Heart right ventricle (tissue), 16 donors: ENCODE measurements around the gene AJM1. TPM values are rescaled to one million over a fixed set of nuclear protein-coding genes. Genes with fewer than 3 reads are reported as not detected.
A peak's percentile ranks its signal among the peaks of the same experiment; 100 is the strongest.

Experiments used
- ATAC-seq, 8 donors: fragments of 200-7000 bp; cut with Tn5 transposase; one replicate each; pipeline ENCODE4 v1.9.1; 2020; ENCODE audit warnings: mild to moderate bottlenecking in 8 of 8, moderate library complexity in 8 of 8, moderate number of reproducible peaks in 1 of 8
- DNase-seq, 2 donors: peaks; one replicate each; pipeline ENCODE4 v3.0.0-alpha.2; 2020
- H3K27ac ChIP-seq, 10 donors: fragments of 200-600 bp; sonication (generic) in 2 of 10; one replicate each; pipeline versions ENCODE4 v1.5.0 to v1.8.0; 2020 to 2022; ENCODE audit warnings: mild to moderate bottlenecking in 3 of 10
- H3K27me3 ChIP-seq, 7 donors: fragments of 200-600 bp; one replicate each; pipeline ENCODE4 v1.8.0; 2021 to 2022; ENCODE audit warnings: mild to moderate bottlenecking in 2 of 7
- H3K36me3 ChIP-seq, 9 donors: fragments of 200-600 bp; sonication (generic) in 1 of 9; one replicate each; pipeline versions ENCODE4 v1.5.0 to v1.8.0; 2020 to 2022; ENCODE audit warnings: mild to moderate bottlenecking in 2 of 9
- H3K4me1 ChIP-seq, 9 donors: fragments of 200-600 bp; sonication (generic) in 1 of 9; one replicate each; pipeline versions ENCODE4 v1.5.0 to v1.8.0; 2020 to 2022; ENCODE audit warnings: mild to moderate bottlenecking in 4 of 9
- H3K4me3 ChIP-seq, 10 donors: fragments of 200-600 bp; sonication (generic) in 2 of 10; one replicate each; pipeline versions ENCODE4 v1.5.0 to v1.8.0; 2020 to 2022; ENCODE audit warnings: mild to moderate bottlenecking in 7 of 10, moderate library complexity in 2 of 10
- H3K9me3 ChIP-seq, 11 donors: fragments of 200-600 bp in 10 of 11; sonication (generic) in 2 of 11; one replicate each; pipeline versions ENCODE4 v1.5.0 to v1.8.0; 2013 to 2022; ENCODE audit warnings: mild to moderate bottlenecking in 2 of 11, control low read depth in 1 of 11, moderate library complexity in 1 of 11
- CTCF ChIP-seq, 9 donors: fragments of 200-600 bp; sonication (generic) in 2 of 9; IDR thresholded peaks; one replicate each; pipeline versions ENCODE4 v1.5.0 to v1.8.0; 2021 to 2022; ENCODE audit warnings: antibody characterized with exemption in 9 of 9, mild to moderate bottlenecking in 5 of 9, moderate library complexity in 1 of 9
- WGBS, 2 donors: extraction: QIAGEN DNeasy Blood & Tissue Kit; methylation state at CpG; one replicate each; pipeline ENCODE4 v1.1.7; 2013; ENCODE audit warnings: inconsistent platforms in 1 of 2; 5-methylcytosine and 5-hydroxymethylcytosine counted together
- intact Hi-C, 10 donors: fragments of 100-400 bp; cut with DNase I; formaldehyde crosslinking; loops; one replicate each; pipeline versions ENCODE4 v1.11.1 to v1.14.2; 2022
- polyA plus RNA-seq, 2 donors: library from polyadenylated mRNA; stranded (reverse); fragments of 200-250 nt; gene quantifications; one replicate each; pipeline ENCODE4 v1.2.3, GENCODE V29; 2013
- total RNA-seq, 10 donors: library from RNA; stranded (reverse); fragmentation: NEBNext Ultra II Directional in 3 of 10; extraction: Animal tissue kit (Norgen Biotek cat#: 25700) in 3 of 10; gene quantifications; one replicate each; pipeline versions ENCODE4 v1.2.1 to v1.2.4, GENCODE V29; 2021 to 2023
- donor health status: Arrhythmogenic right ventricular cardiomyopathy.
- donor health status: ischemic (EF 13 %, LVEDD 7.1; RV severe dilation, severe dysfunction).
- donor health status: healthy with polysubstance abuse.
- donor health status: DM: no; HTN: yes; CAD: no.
- donor health status: DM: no; HTN: no; CAD: no.
- donor health status: ischemic (EF 25% LVEDD 6.9; RV normal size, moderate dysfunction).
- donor health status: ischemic (EF 25% LVEDD 5.7; RV mildly dilated, moderate dysfunction).
- donor health status: healthy.
- donor health status: DM: yes; HTN: yes; CAD: no.
- donor health status: Ischemic cardiomyopathy.
- donor health status: ischemic (EF 35%, LVEDD 5.7; RV mildly dilated, moderate dysfunction).
- donor health status: nonischemic (EF 11% LVEDD 7.7; RV severe dilation, severe dysfunction).
- donor health status: DM: yes; HTN: yes; CAD: no.
- donor health status: PGD.
- donor health status: ischemic (EF 29% LVEDD 5.4; RV normal size, mild dysfunction).
- donor health status: nonischemic (EF 23%, LVEDD 6.1; RV moderate dilation, normal function).

The AJM1 gene
- total and polyA plus RNA-seq, 12 donors: 3.4 to 8.3 (median 5.9) TPM

GRCh38 chr9:136856541-136857141 lies 14.4 kb downstream of the AJM1 start:
- ATAC-seq: no peak
- Histone ChIP-seq H3K4me3 (no peak overlapping the region), H3K36me3 (peaks cover 0 to 31% (median 8%) of the 10 kb centered on the region in 9 donors), H3K9me3 (no peaks in the 10 kb centered on the region), H3K4me1 (peaks cover 0 to 26% (median 19%) of the 10 kb centered on the region in 9 donors), H3K27me3 (no peaks in the 10 kb centered on the region), H3K27ac (no peak overlapping the region)
- TF ChIP-seq CTCF (IDR thresholded peaks at IDR 0.05): no peak
- intact Hi-C loops: no loop called here
- WGBS, 2 donors: 89 to 92% methylated on average over 13 to 14 of the region's 14 CpGs
- peak in 1 of 2 donors; percentile 12 for DNase-seq

DNA sequence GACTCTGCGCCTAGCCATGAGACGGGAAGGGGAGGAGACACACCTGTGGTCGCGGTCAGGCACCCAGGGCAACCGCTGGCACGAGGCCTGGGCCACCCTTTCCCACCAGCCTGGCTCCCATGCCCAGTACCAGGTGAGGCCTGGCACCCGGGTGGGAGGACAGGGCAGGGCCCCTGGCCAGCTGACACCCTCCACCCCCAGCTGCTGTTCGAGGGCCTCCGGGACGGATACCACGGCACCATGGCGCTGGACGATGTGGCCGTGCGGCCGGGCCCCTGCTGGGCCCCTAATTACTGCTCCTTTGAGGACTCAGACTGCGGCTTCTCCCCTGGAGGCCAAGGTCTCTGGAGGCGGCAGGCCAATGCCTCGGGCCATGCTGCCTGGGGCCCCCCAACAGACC lies 14.9 kb downstream of the AJM1 start:
- 87 to 92% methylated on average over 19 of the region's 19 CpGs for WGBS, 2 donors
- H3K4me3 ChIP-seq: no peak overlapping the region
- H3K36me3 ChIP-seq: peaks cover 0 to 33% (median 13%) of the 10 kb centered on the region in 9 donors
- no peaks in the 10 kb centered on the region for H3K27me3 ChIP-seq
- DNase-seq: peak in 1 of 2 donors; percentile 11
- peaks cover 0 to 21% (median 15%) of the 10 kb centered on the region in 9 donors for H3K4me1 ChIP-seq
- intact Hi-C loops: no loop called here
- H3K9me3 ChIP-seq: no peaks in the 10 kb centered on the region
- TF ChIP-seq CTCF (IDR thresholded peaks at IDR 0.05): no peak
- H3K27ac ChIP-seq: no peak overlapping the region
- no peak for ATAC-seq

GRCh38 chr9:136857581-136858412 lies 15.5 kb downstream of the AJM1 start:
- peak in 1 of 2 donors; percentile 14 for DNase-seq
- intact Hi-C loops: no loop called here
- Histone ChIP-seq H3K4me3 (no peak overlapping the region), H3K4me1 (peaks cover 0 to 17% (median 14%) of the 10 kb centered on the region in 9 donors), H3K27ac (peak overlapping the region in 1 of 10 donors; percentile 70), H3K36me3 (peaks cover 0 to 39% (median 18%) of the 10 kb centered on the region in 9 donors), H3K27me3 (no peaks in the 10 kb centered on the region), H3K9me3 (no peaks in the 10 kb centered on the region)
- peak in 1 of 8 donors; percentile 2 for ATAC-seq
- TF ChIP-seq CTCF (IDR thresholded peaks at IDR 0.05): no peak
- 87 to 90% methylated on average over 21 to 29 of the region's 29 CpGs for WGBS, 2 donors

- no peak for TF ChIP-seq CTCF (IDR thresholded peaks at IDR 0.05)
- peak in 1 of 8 donors; percentile 1 for ATAC-seq
- H3K4me1 ChIP-seq: peaks cover 0 to 19% (median 15%) of the 10 kb centered on the region in 9 donors
- peak overlapping the region in 7 of 10 donors; percentile 22 to 70 (median 54) for H3K27ac ChIP-seq
- H3K9me3 ChIP-seq: no peaks in the 10 kb centered on the region
- H3K4me3 ChIP-seq: no peak overlapping the region
- DNase-seq: no peak
- intact Hi-C loops: no loop called here
- peaks cover 3 to 46% (median 24%) of the 10 kb centered on the region in 9 donors for H3K36me3 ChIP-seq
- H3K27me3 ChIP-seq: no peaks in the 10 kb centered on the region
- WGBS, 2 donors: 94 to 96% methylated on average over 15 of the region's 15 CpGs
Observed at GRCh38 chr9:136858452-136858843, 16.2 kb downstream of the AJM1 start.
